ENCODE data around the gene SLC9A9. TPM values are rescaled to one million over a fixed set of nuclear protein-coding genes. Genes with fewer than 3 reads are reported as not detected.

SLC9A9 gene
- total and polyA plus RNA-seq, 10 of the 15 experiments (the other 5 are each of a cell fraction or from before 2014, with no cell fraction given) = 3.5 to 14.2 (median 9.3) TPM

GRCh38 chr3:143881095-143881494 lies 32.8 kb upstream of the SLC9A9 start:
- H3K36me3 ChIP-seq (ENCODE audit: control insufficient read depth in 2 of 2, insufficient read depth in 2 of 2, low read length in 1 of 2) = no peaks in the 10 kb centered on the region
- H3K4me1 ChIP-seq (ENCODE audit: control insufficient read depth, insufficient read depth, low read length) = no peaks in the 10 kb centered on the region
- CTCF ChIA-PET = no interaction called here
- SMC1A ChIA-PET (ENCODE audit: uncharacterized antibody, unreplicated experiment) = no interaction called here
- no peaks in the 10 kb centered on the region for H3K9me3 ChIP-seq (replicated peaks; ENCODE audit: control insufficient read depth, insufficient read depth, low read length)
- POLR2A ChIA-PET = no interaction called here
- no peak overlapping the region for H3K4me3 ChIP-seq
- ATAC-seq (peak; percentile 59), DNase-seq (ENCODE audit: low read depth, low spot score) (no peak), FAIRE-seq (no peak)
- H3K4me2 ChIP-seq (ENCODE audit: control insufficient read depth, insufficient read depth) = no peak overlapping the region
- no peak overlapping the region for H2AFZ ChIP-seq (ENCODE audit: control insufficient read depth, low read depth, low read length)
- no peaks in the 10 kb centered on the region for H3K27me3 ChIP-seq (replicated peaks in 1 of 2; ENCODE audit: control insufficient read depth in 2 of 2, insufficient read depth in 2 of 2, low read length in 1 of 2)
- no peak for TF ChIP-seq SMAD5 (IDR thresholded peaks at IDR 0.05; ENCODE audit: low read depth)
- no peak for TF ChIP-seq CUX1 (IDR thresholded peaks at IDR 0.05; ENCODE audit: insufficient replicate concordance, low read depth, low read length)
- TF ChIP-seq ZNF622 (IDR thresholded peaks at IDR 0.05) = no peak
- no peak for TF ChIP-seq SUPT20H (IDR thresholded peaks at IDR 0.05; ENCODE audit: borderline replicate concordance, control insufficient read depth, low read depth, low read length)
- TF ChIP-seq CHD2 (IDR thresholded peaks at IDR 0.05; ENCODE audit: borderline replicate concordance, low read depth, low read length) = no peak
- TF ChIP-seq CBFB (IDR thresholded peaks at IDR 0.05; ENCODE audit: low read depth) = no peak
- no peak for TF ChIP-seq USF1 (IDR thresholded peaks at IDR 0.05; ENCODE audit: borderline replicate concordance, extremely low read length, insufficient read depth, low read depth, low read length)
- TF ChIP-seq ATF7 (IDR thresholded peaks at IDR 0.05; ENCODE audit: low read depth) = no peak
- no peak for TF ChIP-seq ZNF24 (IDR thresholded peaks at IDR 0.05)
- TF ChIP-seq IKZF1 (conservative IDR thresholded peaks at IDR 0.05) = no peak
- 56% methylated on average over 3 of the region's 3 CpGs for WGBS (ENCODE audit: insufficient coverage, insufficient replicate concordance, low lambda C conversion rate, missing lambda C conversion rate)
- H3K27ac ChIP-seq (ENCODE audit: control insufficient read depth, insufficient read depth) = no peak overlapping the region
- H3K79me2 ChIP-seq (ENCODE audit: control insufficient read depth, insufficient read depth, low read length) = no peaks in the 10 kb centered on the region
- intact Hi-C loops (cut with micrococcal nuclease; ENCODE audit: unreplicated experiment) (no loop called here), in situ Hi-C loops (cut with MboI) (no loop called here)
- BruUV-seq (replicated peaks) = no TSS peak
- H3K9ac ChIP-seq (ENCODE audit: control insufficient read depth, insufficient read depth, low read length) = no peak overlapping the region
- RAD21 ChIA-PET (ENCODE audit: unreplicated experiment) = no interaction called here
- H4K20me1 ChIP-seq (ENCODE audit: control insufficient read depth, insufficient read depth) = no peaks in the 10 kb centered on the region
